CD4-positive, alpha-beta T cell (primary cell): Measurements from ENCODE around the gene MTMR12. TPM values are rescaled to one million over a fixed set of nuclear protein-coding genes. Genes with fewer than 3 reads are reported as not detected.

Experiments used
- ATAC-seq: fragments of 200-7000 bp; cut with Tn5 transposase; one replicate; pipeline ENCODE4 v1.10.0; 2022; ENCODE audit warnings: mild to moderate bottlenecking; ENCODE audit not compliant: poor library complexity
- CTCF ChIA-PET: fragments of 350-600 bp; sonication (Branson Sonifier 250); formaldehyde crosslinking; loops from one replicate; lab custom pipeline; 2021; ENCODE audit warnings: antibody characterized with exemption, inconsistent platforms; lab: Charles Lee
- POLR2A ChIA-PET: fragments of 350-600 bp; sonication (Branson Sonifier 250); formaldehyde crosslinking; loops from one replicate; lab custom pipeline; 2021; ENCODE audit warnings: antibody characterized with exemption, inconsistent platforms; lab: Charles Lee
- DNase-seq, 14 experiments: peaks; one replicate each; pipeline ENCODE4 v3.0.0-alpha.2; 2013 to 2020; ENCODE audit warnings: mixed read lengths in 2 of 14
- H3K27ac ChIP-seq, 2 donors: one replicate each; pipeline versions ENCODE4 v1.5.1 to v1.7.0; 2013; ENCODE audit warnings: low read length in 2 of 2, low read depth in 1 of 2, mild to moderate bottlenecking in 1 of 2
- H3K27me3 ChIP-seq, 2 experiments: 1 replicate in 1 of 2; 2 replicates in 1 of 2; pipeline versions ENCODE4 v1.6.1 to v1.7.0; 2013; ENCODE audit warnings: low read length in 2 of 2, control low read depth in 1 of 2, mild to moderate bottlenecking in 1 of 2, moderate library complexity in 1 of 2; ENCODE audit not compliant: insufficient read depth in 2 of 2, control insufficient read depth in 1 of 2
- H3K36me3 ChIP-seq: one replicate; pipeline ENCODE4 v1.6.1; 2013; ENCODE audit warnings: low read length, control low read depth; ENCODE audit not compliant: insufficient read depth
- H3K4me1 ChIP-seq: one replicate; pipeline ENCODE4 v1.6.1; 2013; ENCODE audit warnings: low read length, control low read depth; ENCODE audit not compliant: insufficient read depth
- H3K4me3 ChIP-seq: one replicate; pipeline ENCODE4 v1.5.1; 2013; ENCODE audit warnings: mild to moderate bottlenecking, low read length, moderate library complexity
- H3K9me3 ChIP-seq, 2 experiments: 1 replicate in 1 of 2; 2 replicates in 1 of 2; pipeline versions ENCODE4 v1.6.1 to v1.7.0; 2013; ENCODE audit warnings: low read length in 2 of 2, mild to moderate bottlenecking in 2 of 2, control low read depth in 1 of 2, moderate library complexity in 1 of 2; ENCODE audit not compliant: control insufficient read depth in 1 of 2, insufficient read depth in 1 of 2
- H3K27ac Mint-ChIP-seq: one replicate; pipeline ENCODE4 v1.8.0; 2020; ENCODE audit warnings: mixed read lengths
- H3K27me3 Mint-ChIP-seq: one replicate; pipeline ENCODE4 v1.8.0; 2021; ENCODE audit warnings: mixed read lengths
- H3K36me3 Mint-ChIP-seq: one replicate; pipeline ENCODE4 v1.8.0; 2021; ENCODE audit warnings: low read depth, mixed read lengths
- H3K4me1 Mint-ChIP-seq: one replicate; pipeline ENCODE4 v1.8.0; 2021; ENCODE audit warnings: low read depth, mixed read lengths
- H3K4me3 Mint-ChIP-seq: one replicate; pipeline ENCODE4 v1.8.0; 2020; ENCODE audit warnings: mild to moderate bottlenecking, mixed read lengths
- H3K9me3 Mint-ChIP-seq: one replicate; pipeline ENCODE4 v1.8.0; 2020; ENCODE audit warnings: mixed read lengths
- CTCF ChIP-seq: fragments of 200-600 bp; IDR thresholded peaks from one replicate; pipeline ENCODE4 v1.8.0; 2022; ENCODE audit warnings: antibody characterized with exemption, mild to moderate bottlenecking
- intact Hi-C, 2 experiments: fragments of 100-400 bp; cut with DNase I in 1 of 2; cut with micrococcal nuclease in 1 of 2; formaldehyde crosslinking; loops; one replicate each; pipeline versions ENCODE4 v1.15.1 to v1.9.0; 2023 to 2025; cut with DNase I, micrococcal nuclease
- total RNA-seq, 174 experiments: library from RNA in 2 of 174; stranded (reverse) in 2 of 174; gene quantifications; one replicate each; pipeline ENCODE4 v1.2.3 and lab custom pipeline; 2021 to 2026

MTMR12 gene
- total RNA-seq, 2 experiments from 2014 or later, result 15.9 to 18.3 TPM

- ATAC-seq, result no peak
- no peaks in the 10 kb centered on the region for H3K36me3 Mint-ChIP-seq
- H3K27ac ChIP-seq, result no peak overlapping the region
Observed at GRCh38 chr5:32207355-32207634, 105.4 kb downstream of the MTMR12 start.

GRCh38 chr5:32206509-32207354, 106.0 kb downstream of the MTMR12 start:
- no peaks in the 10 kb centered on the region for H3K36me3 Mint-ChIP-seq
- intact Hi-C loops, result no loop called here
- no peaks in the 10 kb centered on the region for H3K36me3 ChIP-seq
- no peak overlapping the region for H3K4me3 Mint-ChIP-seq
- no peak for DNase-seq
- no peak overlapping the region for H3K27ac Mint-ChIP-seq
- no peaks in the 10 kb centered on the region for H3K9me3 Mint-ChIP-seq
- H3K4me1 ChIP-seq, result peaks cover 5% of the 10 kb centered on the region
- no peaks in the 10 kb centered on the region for H3K9me3 ChIP-seq
- no peak overlapping the region for H3K27ac ChIP-seq
- CTCF ChIA-PET, result no interaction called here
- POLR2A ChIA-PET, result no interaction called here
- H3K4me1 Mint-ChIP-seq, result peaks cover 8% of the 10 kb centered on the region
- H3K27me3 ChIP-seq, result peaks cover 0 to 2% of the 10 kb centered on the region in 2 experiments
- H3K4me3 ChIP-seq, result no peak overlapping the region
- no peak for TF ChIP-seq CTCF
- no peak for ATAC-seq
- no peaks in the 10 kb centered on the region for H3K27me3 Mint-ChIP-seq

More at GRCh38 chr5:32207355-32207634, 105.4 kb downstream of the MTMR12 start:
- CTCF ChIA-PET, result no interaction called here
- intact Hi-C loops, result no loop called here
- POLR2A ChIA-PET, result no interaction called here
- Histone ChIP-seq H3K9me3 (no peaks in the 10 kb centered on the region), H3K27me3 (peaks cover 0 to 2% of the 10 kb centered on the region in 2 experiments), H3K36me3 (no peaks in the 10 kb centered on the region), H3K4me3 (no peak overlapping the region), H3K4me1 (peaks cover 5% of the 10 kb centered on the region)
- peaks cover 8% of the 10 kb centered on the region for H3K4me1 Mint-ChIP-seq
- TF ChIP-seq CTCF, result no peak
- peak in 3 of 14 experiments; percentile 1 to 26 (median 7) for DNase-seq
- no peak overlapping the region for H3K27ac Mint-ChIP-seq
- no peaks in the 10 kb centered on the region for H3K27me3 Mint-ChIP-seq
- H3K4me3 Mint-ChIP-seq, result no peak overlapping the region
- no peaks in the 10 kb centered on the region for H3K9me3 Mint-ChIP-seq

- no peak for DNase-seq
- H3K27ac Mint-ChIP-seq, result no peak overlapping the region
- intact Hi-C loops, result no loop called here
- no peaks in the 10 kb centered on the region for H3K36me3 ChIP-seq
- no peak overlapping the region for H3K27ac ChIP-seq
- TF ChIP-seq CTCF, result no peak
- H3K27me3 ChIP-seq, result peaks cover 0 to 2% of the 10 kb centered on the region in 2 experiments
- ATAC-seq, result no peak
- no peak overlapping the region for H3K4me3 ChIP-seq
- peaks cover 4% of the 10 kb centered on the region for H3K4me1 Mint-ChIP-seq
- POLR2A ChIA-PET, result no interaction called here
- H3K9me3 Mint-ChIP-seq, result no peaks in the 10 kb centered on the region
- H3K9me3 ChIP-seq, result no peaks in the 10 kb centered on the region
- CTCF ChIA-PET, result no interaction called here
- no peak overlapping the region for H3K4me3 Mint-ChIP-seq
- H3K27me3 Mint-ChIP-seq, result no peaks in the 10 kb centered on the region
- H3K36me3 Mint-ChIP-seq, result no peaks in the 10 kb centered on the region
- peaks cover 4% of the 10 kb centered on the region for H3K4me1 ChIP-seq
Observed at GRCh38 chr5:32206053-32206452, 106.7 kb downstream of the MTMR12 start.
